GM12878 (cell line): ENCODE measurements around the gene KIFBP. TPM values are rescaled to one million over a fixed set of nuclear protein-coding genes. Genes with fewer than 3 reads are reported as not detected.
A peak's percentile ranks its signal among the peaks of the same experiment; 100 is the strongest.

Source experiments
- CEBPB ChIP-seq, 2 experiments: fragments of 150-350 bp in 1 of 2; IDR thresholded peaks; 2 replicates each; pipeline ENCODE4 v1.6.1; 2012 to 2014; ENCODE audit warnings: low read depth in 2 of 2, low read length in 2 of 2, borderline replicate concordance in 1 of 2, inconsistent platforms in 1 of 2
- CHD1 ChIP-seq: IDR thresholded peaks from 2 replicates; pipeline ENCODE4 v1.6.1; 2012; ENCODE audit warnings: low read depth, low read length, improper control_type of control experiment
- ESRRA ChIP-seq: IDR thresholded peaks from 2 replicates; pipeline ENCODE4 v1.6.1; 2012; ENCODE audit warnings: mild to moderate bottlenecking, low read length, improper control_type of control experiment
- FOS ChIP-seq: IDR thresholded peaks from 3 replicates; pipeline ENCODE4 v1.6.1; 2011; ENCODE audit warnings: borderline replicate concordance; ENCODE audit not compliant: insufficient read length; ENCODE audit errors: extremely low read depth
- HCFC1 ChIP-seq: fragments of 150-350 bp; IDR thresholded peaks from 2 replicates; pipeline ENCODE4 v1.6.1; 2014; ENCODE audit warnings: low read length
- HDAC6 ChIP-seq: fragments of 200-600 bp; sonication (generic); IDR thresholded peaks from one replicate; pipeline ENCODE4 v1.8.0; 2017; ENCODE audit warnings: antibody characterized with exemption; ENCODE audit not compliant: unreplicated experiment
- JUNB ChIP-seq: IDR thresholded peaks from 2 replicates; pipeline ENCODE4 v1.6.1; 2016; ENCODE audit warnings: antibody characterized with exemption, mild to moderate bottlenecking
- KLF5 ChIP-seq: fragments of 450-650 bp; IDR thresholded peaks from 2 replicates; pipeline ENCODE4 v1.6.1; 2014; ENCODE audit warnings: mild to moderate bottlenecking; ENCODE audit not compliant: partially characterized antibody
- PKNOX1 ChIP-seq: fragments of 450-650 bp; IDR thresholded peaks from 2 replicates; pipeline ENCODE4 v1.6.1; 2016; ENCODE audit warnings: mild to moderate bottlenecking
- RAD51 ChIP-seq: fragments of 450-650 bp; IDR thresholded peaks from 2 replicates; pipeline ENCODE4 v1.6.1; 2016; ENCODE audit warnings: moderate library complexity, mild to moderate bottlenecking, inconsistent platforms
- RBBP5 ChIP-seq: fragments of 200-600 bp; sonication (generic); conservative IDR thresholded peaks from 2 replicates; pipeline ENCODE4 v1.6.1; 2016
- SMAD5 ChIP-seq: IDR thresholded peaks from 2 replicates; pipeline ENCODE4 v1.6.1; 2016; ENCODE audit warnings: antibody characterized with exemption, low read depth
- SREBF1 ChIP-seq: IDR thresholded peaks from 2 replicates; pipeline ENCODE4 v1.6.1; 2012; ENCODE audit warnings: mild to moderate bottlenecking, low read length
- STAT3 ChIP-seq: IDR thresholded peaks from 2 replicates; pipeline ENCODE4 v1.6.1; 2011; ENCODE audit warnings: low read depth, low read length, improper control_type of control experiment
- WRNIP1 ChIP-seq: IDR thresholded peaks from 2 replicates; pipeline ENCODE4 v1.6.1; 2011; ENCODE audit warnings: low read depth, low read length, improper control_type of control experiment, borderline replicate concordance
- ZNF622 ChIP-seq: fragments of 450-650 bp; IDR thresholded peaks from 2 replicates; pipeline ENCODE4 v1.6.1; 2017; ENCODE audit warnings: mild to moderate bottlenecking, inconsistent platforms
- ZSCAN29 ChIP-seq: fragments of 450-650 bp; IDR thresholded peaks from 2 replicates; pipeline ENCODE4 v1.6.1; 2017; ENCODE audit warnings: mild to moderate bottlenecking, moderate library complexity
- ZZZ3 ChIP-seq: IDR thresholded peaks from 2 replicates; pipeline ENCODE4 v1.6.1; 2011; ENCODE audit warnings: low read depth; ENCODE audit not compliant: control insufficient read depth, insufficient read length
- polyA plus RNA-seq, 11 experiments: library from polyadenylated mRNA; depleted of rRNA in 4 of 11; unstranded in 6 of 11; stranded (reverse) in 5 of 11; fragments of >200 nt; fragmentation: Nextera tagmentation in 4 of 11; fragmentation: Illumina TruSeq in 1 of 11; extraction: Ambion mirVana in 4 of 11; extraction: Trizol in 1 of 11; gene quantifications; 1 replicate in 1 of 11; 2 replicates in 10 of 11; pipeline versions ENCODE4 v1.2.1 to v1.2.3, GENCODE V29; 2011 to 2016; ENCODE audit warnings: inconsistent platforms in 2 of 11, missing spikeins in 2 of 11, low read depth in 1 of 11
- total RNA-seq, 4 experiments: library from RNA; depleted of rRNA in 3 of 4; stranded (reverse); fragments of >200 nt in 3 of 4; fragmentation: Illumina TruSeq in 1 of 4; extraction: Trizol in 1 of 4; gene quantifications; 2 replicates each; pipeline versions ENCODE4 v1.2.1 to v1.2.3, GENCODE V29; 2013 to 2021
- TF ChIP-seq, protein P1 (sequence below): IDR thresholded peaks from 2 replicates; pipeline ENCODE4 v1.6.1; 2011; ENCODE audit warnings: low read depth, mild to moderate bottlenecking, low read length, moderate library complexity, borderline replicate concordance; ENCODE audit errors: extremely low read depth
- TF ChIP-seq, protein P2 (sequence below): fragments of 450-650 bp; IDR thresholded peaks from 2 replicates; pipeline ENCODE4 v1.6.1; 2014; ENCODE audit warnings: mild to moderate bottlenecking
- TF ChIP-seq, protein P3 (sequence below): fragments of 450-650 bp; formaldehyde crosslinking; IDR thresholded peaks from 2 replicates; pipeline ENCODE4 v1.5.0; 2022; ENCODE audit warnings: mild to moderate bottlenecking, missing genetic modification characterization
- TF ChIP-seq, protein P4 (sequence below): IDR thresholded peaks from 2 replicates; pipeline ENCODE4 v1.6.1; 2012; ENCODE audit warnings: low read depth, low read length, improper control_type of control experiment

The KIFBP gene
- total and polyA plus RNA-seq, 10 of the 15 experiments (the other 5 are each of a cell fraction or from before 2014, with no cell fraction given): 8.6 to 29.5 (median 18.7) TPM

GRCh38 chr10:69065406-69066361 is 77.1 kb downstream of the KIFBP start (continued):
- TF ChIP-seq HCFC1: no peak
- no peak for TF ChIP-seq KLF5
- no peak for TF ChIP-seq RAD51
- no peak for TF ChIP-seq CHD1
- no peak for TF ChIP-seq ESRRA
- no peak for TF ChIP-seq SMAD5
- TF ChIP-seq, protein P1, sequence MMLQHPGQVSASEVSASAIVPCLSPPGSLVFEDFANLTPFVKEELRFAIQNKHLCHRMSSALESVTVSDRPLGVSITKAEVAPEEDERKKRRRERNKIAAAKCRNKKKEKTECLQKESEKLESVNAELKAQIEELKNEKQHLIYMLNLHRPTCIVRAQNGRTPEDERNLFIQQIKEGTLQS: no peak
- TF ChIP-seq, protein P2, sequence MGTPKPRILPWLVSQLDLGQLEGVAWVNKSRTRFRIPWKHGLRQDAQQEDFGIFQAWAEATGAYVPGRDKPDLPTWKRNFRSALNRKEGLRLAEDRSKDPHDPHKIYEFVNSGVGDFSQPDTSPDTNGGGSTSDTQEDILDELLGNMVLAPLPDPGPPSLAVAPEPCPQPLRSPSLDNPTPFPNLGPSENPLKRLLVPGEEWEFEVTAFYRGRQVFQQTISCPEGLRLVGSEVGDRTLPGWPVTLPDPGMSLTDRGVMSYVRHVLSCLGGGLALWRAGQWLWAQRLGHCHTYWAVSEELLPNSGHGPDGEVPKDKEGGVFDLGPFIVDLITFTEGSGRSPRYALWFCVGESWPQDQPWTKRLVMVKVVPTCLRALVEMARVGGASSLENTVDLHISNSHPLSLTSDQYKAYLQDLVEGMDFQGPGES: no peak
- TF ChIP-seq JUNB: peak; percentile 75
- TF ChIP-seq ZZZ3: no peak
- no peak for TF ChIP-seq HDAC6
- TF ChIP-seq, protein P3, sequence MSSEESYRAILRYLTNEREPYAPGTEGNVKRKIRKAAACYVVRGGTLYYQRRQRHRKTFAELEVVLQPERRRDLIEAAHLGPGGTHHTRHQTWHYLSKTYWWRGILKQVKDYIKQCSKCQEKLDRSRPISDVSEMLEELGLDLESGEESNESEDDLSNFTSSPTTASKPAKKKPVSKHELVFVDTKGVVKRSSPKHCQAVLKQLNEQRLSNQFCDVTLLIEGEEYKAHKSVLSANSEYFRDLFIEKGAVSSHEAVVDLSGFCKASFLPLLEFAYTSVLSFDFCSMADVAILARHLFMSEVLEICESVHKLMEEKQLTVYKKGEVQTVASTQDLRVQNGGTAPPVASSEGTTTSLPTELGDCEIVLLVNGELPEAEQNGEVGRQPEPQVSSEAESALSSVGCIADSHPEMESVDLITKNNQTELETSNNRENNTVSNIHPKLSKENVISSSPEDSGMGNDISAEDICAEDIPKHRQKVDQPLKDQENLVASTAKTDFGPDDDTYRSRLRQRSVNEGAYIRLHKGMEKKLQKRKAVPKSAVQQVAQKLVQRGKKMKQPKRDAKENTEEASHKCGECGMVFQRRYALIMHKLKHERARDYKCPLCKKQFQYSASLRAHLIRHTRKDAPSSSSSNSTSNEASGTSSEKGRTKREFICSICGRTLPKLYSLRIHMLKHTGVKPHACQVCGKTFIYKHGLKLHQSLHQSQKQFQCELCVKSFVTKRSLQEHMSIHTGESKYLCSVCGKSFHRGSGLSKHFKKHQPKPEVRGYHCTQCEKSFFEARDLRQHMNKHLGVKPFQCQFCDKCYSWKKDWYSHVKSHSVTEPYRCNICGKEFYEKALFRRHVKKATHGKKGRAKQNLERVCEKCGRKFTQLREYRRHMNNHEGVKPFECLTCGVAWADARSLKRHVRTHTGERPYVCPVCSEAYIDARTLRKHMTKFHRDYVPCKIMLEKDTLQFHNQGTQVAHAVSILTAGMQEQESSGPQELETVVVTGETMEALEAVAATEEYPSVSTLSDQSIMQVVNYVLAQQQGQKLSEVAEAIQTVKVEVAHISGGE (CRISPR knock-in tag): no peak
- peak in 1 of 2 experiments; percentile 53; a peak in 1 of 4 replicates for TF ChIP-seq CEBPB (IDR thresholded peaks at IDR 0.05; ENCODE audit: borderline replicate concordance in 1 of 2, low read depth in 2 of 2, low read length in 2 of 2)
- TF ChIP-seq WRNIP1: no peak
- TF ChIP-seq STAT3: peak; percentile 91; the same call in 1 of the 2 replicates
- TF ChIP-seq RBBP5: no peak
- TF ChIP-seq PKNOX1: peak; percentile 19; the same call in 1 of the 2 replicates
- TF ChIP-seq FOS: no peak
- no peak for TF ChIP-seq ZNF622
- no peak for TF ChIP-seq SREBF1
- TF ChIP-seq ZSCAN29: no peak
- TF ChIP-seq, protein P4, sequence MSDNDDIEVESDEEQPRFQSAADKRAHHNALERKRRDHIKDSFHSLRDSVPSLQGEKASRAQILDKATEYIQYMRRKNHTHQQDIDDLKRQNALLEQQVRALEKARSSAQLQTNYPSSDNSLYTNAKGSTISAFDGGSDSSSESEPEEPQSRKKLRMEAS: no peak
